ENCODE results near the gene NDUFS5. TPM values are rescaled to one million over a fixed set of nuclear protein-coding genes. Genes with fewer than 3 reads are reported as not detected.
"Not testable (repeated sequence)": the region's sequence is repeated elsewhere in the genome, so short reads cannot be mapped to it uniquely, and the experiment has no call there.

NDUFS5 gene
- total RNA-seq, 1 donor from 2014 or later, result 194 TPM

GRCh38 chr1:39048745-39049370 is 22.7 kb downstream of the NDUFS5 start:
- TF ChIP-seq CTCF (IDR thresholded peaks at IDR 0.05), result no peak
- no peaks in the 10 kb centered on the region for H3K4me1 ChIP-seq
- H3K27me3 ChIP-seq, result no peaks in the 10 kb centered on the region
- no peaks in the 10 kb centered on the region for H3K36me3 ChIP-seq
- no peaks in the 10 kb centered on the region for H3K9me3 ChIP-seq
- no peak for DNase-seq (ENCODE audit: low spot score in 2 of 2)
- intact Hi-C loops (cut with DNase I), result no loop called here
- H3K27ac ChIP-seq, result peak overlapping the region; percentile 69 to 80
- no peak overlapping the region for H3K4me3 ChIP-seq

GRCh38 chr1:39050001-39050400 is 23.9 kb downstream of the NDUFS5 start:
- Histone ChIP-seq H3K4me3 (no peak overlapping the region), H3K9me3 (no peaks in the 10 kb centered on the region), H3K27ac (no peak overlapping the region)

GRCh38 chr1:39051193-39051850 is 25.2 kb downstream of the NDUFS5 start:
- DNase-seq (ENCODE audit: low spot score in 2 of 2); H3K27me3 ChIP-seq; intact Hi-C loops (cut with DNase I); H3K4me3 ChIP-seq; H3K9me3 ChIP-seq; H3K36me3 ChIP-seq; H3K27ac ChIP-seq; H3K4me1 ChIP-seq: not testable (repeated sequence)

More at GRCh38 chr1:39050001-39050400, 23.9 kb downstream of the NDUFS5 start:
- intact Hi-C loops (cut with DNase I), result no loop called here
- no peak for TF ChIP-seq CTCF (IDR thresholded peaks at IDR 0.05)
- Histone ChIP-seq H3K4me1 (no peaks in the 10 kb centered on the region), H3K27me3 (no peaks in the 10 kb centered on the region), H3K36me3 (no peaks in the 10 kb centered on the region)
- no peak for DNase-seq (ENCODE audit: low spot score in 2 of 2)

- H3K4me1 ChIP-seq, result no peaks in the 10 kb centered on the region
- H3K4me3 ChIP-seq, result no peak overlapping the region
- no peaks in the 10 kb centered on the region for H3K27me3 ChIP-seq
- no peaks in the 10 kb centered on the region for H3K36me3 ChIP-seq
- intact Hi-C loops (cut with DNase I), result no loop called here
- no peak for TF ChIP-seq CTCF (IDR thresholded peaks at IDR 0.05)
- no peak overlapping the region for H3K27ac ChIP-seq
- no peaks in the 10 kb centered on the region for H3K9me3 ChIP-seq
- no peak for DNase-seq (ENCODE audit: low spot score in 2 of 2)
Observed at GRCh38 chr1:39051956-39052355, 25.8 kb downstream of the NDUFS5 start.

GRCh38 chr1:39055213-39055710 is 29.1 kb downstream of the NDUFS5 start:
- DNase-seq (ENCODE audit: low spot score in 2 of 2); H3K4me3 ChIP-seq; intact Hi-C loops (cut with DNase I); H3K27ac ChIP-seq; H3K27me3 ChIP-seq; H3K9me3 ChIP-seq; H3K36me3 ChIP-seq; H3K4me1 ChIP-seq: not testable (repeated sequence)

- intact Hi-C loops (cut with DNase I); DNase-seq (ENCODE audit: low spot score in 2 of 2); H3K4me3 ChIP-seq; H3K27ac ChIP-seq; H3K27me3 ChIP-seq; H3K4me1 ChIP-seq; H3K36me3 ChIP-seq; H3K9me3 ChIP-seq: not testable (repeated sequence)
Observed at GRCh38 chr1:39061516-39061915, 35.4 kb downstream of the NDUFS5 start.

- no peaks in the 10 kb centered on the region for H3K9me3 ChIP-seq
- no peaks in the 10 kb centered on the region for H3K4me1 ChIP-seq
- intact Hi-C loops (cut with DNase I), result no loop called here
- no peak for TF ChIP-seq CTCF (IDR thresholded peaks at IDR 0.05)
- no peaks in the 10 kb centered on the region for H3K36me3 ChIP-seq
- DNase-seq (ENCODE audit: low spot score in 2 of 2), result no peak
- no peak overlapping the region for H3K27ac ChIP-seq
- no peak overlapping the region for H3K4me3 ChIP-seq
- H3K27me3 ChIP-seq, result no peaks in the 10 kb centered on the region
Observed at GRCh38 chr1:39061951-39062350, 35.8 kb downstream of the NDUFS5 start.

All from ascending aorta (tissue), 2 donors.